NB4 (cell line): ENCODE measurements around the gene NSMCE1.

Experiments used
- POLR2A ChIP-seq: IDR thresholded peaks from 2 replicates; pipeline ENCODE4 v1.6.1; 2011; ENCODE audit warnings: mild to moderate bottlenecking; ENCODE audit not compliant: insufficient read length; ENCODE audit errors: extremely low read depth
- TF ChIP-seq, protein P1 (sequence below): IDR thresholded peaks from one replicate; pipeline ENCODE4 v1.5.1; 2012; ENCODE audit warnings: low read depth, low read length
- TF ChIP-seq, protein P2 (sequence below): IDR thresholded peaks from 2 replicates; pipeline ENCODE4 v1.6.1; 2011; ENCODE audit warnings: low read depth, low read length

DNA sequence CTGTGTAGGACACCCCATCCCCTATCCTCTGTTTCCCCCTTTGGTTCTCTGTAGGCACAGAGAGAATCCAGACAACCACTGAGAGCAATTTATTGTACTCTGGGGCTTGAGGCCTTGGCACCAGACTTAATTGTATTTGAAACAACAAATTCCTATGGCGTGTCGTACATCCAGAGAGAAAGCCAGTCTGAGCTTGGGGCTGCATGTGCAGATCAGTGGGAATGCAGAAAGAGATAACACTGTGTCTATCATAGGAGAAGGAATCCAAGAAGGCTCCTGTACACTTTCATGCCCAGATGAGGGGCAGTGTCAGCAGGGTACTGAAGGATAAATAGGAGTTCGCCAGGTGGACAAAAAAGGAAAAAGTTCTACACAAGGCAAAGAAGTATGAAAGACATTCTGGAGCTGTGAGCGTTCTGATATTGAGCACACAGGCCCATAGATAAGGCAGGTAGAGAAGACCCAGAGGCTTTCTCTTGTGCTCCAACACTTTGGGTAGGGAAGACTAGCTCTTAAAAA lies 23.2 kb upstream of the NSMCE1 start:
- TF ChIP-seq, protein P1, sequence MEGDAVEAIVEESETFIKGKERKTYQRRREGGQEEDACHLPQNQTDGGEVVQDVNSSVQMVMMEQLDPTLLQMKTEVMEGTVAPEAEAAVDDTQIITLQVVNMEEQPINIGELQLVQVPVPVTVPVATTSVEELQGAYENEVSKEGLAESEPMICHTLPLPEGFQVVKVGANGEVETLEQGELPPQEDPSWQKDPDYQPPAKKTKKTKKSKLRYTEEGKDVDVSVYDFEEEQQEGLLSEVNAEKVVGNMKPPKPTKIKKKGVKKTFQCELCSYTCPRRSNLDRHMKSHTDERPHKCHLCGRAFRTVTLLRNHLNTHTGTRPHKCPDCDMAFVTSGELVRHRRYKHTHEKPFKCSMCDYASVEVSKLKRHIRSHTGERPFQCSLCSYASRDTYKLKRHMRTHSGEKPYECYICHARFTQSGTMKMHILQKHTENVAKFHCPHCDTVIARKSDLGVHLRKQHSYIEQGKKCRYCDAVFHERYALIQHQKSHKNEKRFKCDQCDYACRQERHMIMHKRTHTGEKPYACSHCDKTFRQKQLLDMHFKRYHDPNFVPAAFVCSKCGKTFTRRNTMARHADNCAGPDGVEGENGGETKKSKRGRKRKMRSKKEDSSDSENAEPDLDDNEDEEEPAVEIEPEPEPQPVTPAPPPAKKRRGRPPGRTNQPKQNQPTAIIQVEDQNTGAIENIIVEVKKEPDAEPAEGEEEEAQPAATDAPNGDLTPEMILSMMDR, result no peak
- TF ChIP-seq POLR2A, result no peak
- TF ChIP-seq, protein P2, sequence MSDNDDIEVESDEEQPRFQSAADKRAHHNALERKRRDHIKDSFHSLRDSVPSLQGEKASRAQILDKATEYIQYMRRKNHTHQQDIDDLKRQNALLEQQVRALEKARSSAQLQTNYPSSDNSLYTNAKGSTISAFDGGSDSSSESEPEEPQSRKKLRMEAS, result no peak
